Omental fat pad (tissue), 4 donors: ENCODE measurements around the gene FRMPD4. TPM values are rescaled to one million over a fixed set of nuclear protein-coding genes. Genes with fewer than 3 reads are reported as not detected.

Source experiments
- ATAC-seq: fragments of 150-250 bp; one replicate; pipeline ENCODE4 v1.9.1; 2016; ENCODE audit warnings: mild to moderate bottlenecking, moderate library complexity; ENCODE audit not compliant: low FRiP score
- DNase-seq: peaks from one replicate; pipeline ENCODE4 v3.0.0-alpha.2; 2019; ENCODE audit warnings: low spot score
- total RNA-seq, 4 donors: library from RNA; depleted of rRNA; stranded (reverse); fragments of >200 nt; gene quantifications; one replicate each; pipeline ENCODE4 v1.1.0, GENCODE V29; 2016
- TF ChIP-seq, protein P1 (sequence below), 3 donors: fragments of 450-650 bp; IDR thresholded peaks; one replicate each; pipeline ENCODE4 v1.5.1; 2016 to 2017; ENCODE audit warnings: antibody characterized with exemption in 3 of 3, mild to moderate bottlenecking in 3 of 3, moderate library complexity in 2 of 3

Gene FRMPD4
- total RNA-seq, 4 donors from 2014 or later = 0.12 to 0.47 (median 0.25) TPM

DNA sequence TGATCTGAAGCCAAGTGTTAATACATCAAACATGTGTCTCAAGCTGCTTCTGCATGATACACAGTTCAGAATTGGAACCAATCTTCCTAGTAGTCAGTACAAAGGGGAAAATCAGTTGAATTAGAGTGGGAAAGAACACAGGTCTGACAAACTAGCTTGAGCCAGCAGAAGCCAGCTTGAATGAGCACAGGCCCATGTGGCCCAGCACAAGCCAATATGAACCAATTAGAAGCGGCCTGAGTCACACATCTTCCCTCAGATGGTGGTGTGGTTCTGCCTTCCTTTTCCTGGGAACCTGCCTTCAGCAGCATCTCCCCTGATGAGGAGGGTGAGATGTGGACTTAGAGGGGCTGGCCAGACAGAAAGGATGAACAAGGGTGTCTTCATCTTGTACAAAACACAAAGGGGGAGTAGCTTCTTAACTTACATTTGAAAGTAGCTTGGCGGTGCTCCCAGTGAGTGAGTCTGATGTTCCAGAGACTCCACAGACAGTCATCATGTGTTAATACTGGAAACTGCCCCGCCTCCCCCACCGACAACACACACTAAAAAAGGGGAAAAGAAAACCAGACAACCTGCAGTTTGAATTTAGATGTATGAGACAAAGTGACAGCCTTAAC lies 72.0 kb downstream of the FRMPD4 start:
- ATAC-seq (peak; percentile 71), DNase-seq (peak; percentile 27)
- TF ChIP-seq, protein P1, sequence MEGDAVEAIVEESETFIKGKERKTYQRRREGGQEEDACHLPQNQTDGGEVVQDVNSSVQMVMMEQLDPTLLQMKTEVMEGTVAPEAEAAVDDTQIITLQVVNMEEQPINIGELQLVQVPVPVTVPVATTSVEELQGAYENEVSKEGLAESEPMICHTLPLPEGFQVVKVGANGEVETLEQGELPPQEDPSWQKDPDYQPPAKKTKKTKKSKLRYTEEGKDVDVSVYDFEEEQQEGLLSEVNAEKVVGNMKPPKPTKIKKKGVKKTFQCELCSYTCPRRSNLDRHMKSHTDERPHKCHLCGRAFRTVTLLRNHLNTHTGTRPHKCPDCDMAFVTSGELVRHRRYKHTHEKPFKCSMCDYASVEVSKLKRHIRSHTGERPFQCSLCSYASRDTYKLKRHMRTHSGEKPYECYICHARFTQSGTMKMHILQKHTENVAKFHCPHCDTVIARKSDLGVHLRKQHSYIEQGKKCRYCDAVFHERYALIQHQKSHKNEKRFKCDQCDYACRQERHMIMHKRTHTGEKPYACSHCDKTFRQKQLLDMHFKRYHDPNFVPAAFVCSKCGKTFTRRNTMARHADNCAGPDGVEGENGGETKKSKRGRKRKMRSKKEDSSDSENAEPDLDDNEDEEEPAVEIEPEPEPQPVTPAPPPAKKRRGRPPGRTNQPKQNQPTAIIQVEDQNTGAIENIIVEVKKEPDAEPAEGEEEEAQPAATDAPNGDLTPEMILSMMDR (IDR thresholded peaks at IDR 0.05) = no peak

DNA sequence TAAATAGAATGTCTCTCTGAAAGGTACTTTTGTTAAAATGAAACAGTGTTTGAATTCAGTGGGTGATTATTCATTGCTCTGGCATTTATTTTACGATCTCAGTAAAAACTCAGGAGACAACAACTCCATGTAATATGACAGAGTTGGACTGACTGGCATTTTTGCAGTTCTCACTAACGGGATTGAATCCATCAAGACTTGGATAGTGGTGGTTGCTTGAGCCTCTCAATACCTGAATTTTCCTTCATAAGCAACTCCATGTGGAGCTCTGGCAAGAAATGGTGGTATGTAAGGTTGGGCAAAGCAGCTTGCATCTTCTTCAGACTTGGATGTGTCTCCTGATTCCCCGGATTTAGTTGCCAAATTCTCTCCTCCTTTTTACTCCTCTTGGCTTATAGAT lies 72.7 kb downstream of the FRMPD4 start:
- DNase-seq = no peak
- TF ChIP-seq, protein P1 (IDR thresholded peaks at IDR 0.05) = no peak

DNA sequence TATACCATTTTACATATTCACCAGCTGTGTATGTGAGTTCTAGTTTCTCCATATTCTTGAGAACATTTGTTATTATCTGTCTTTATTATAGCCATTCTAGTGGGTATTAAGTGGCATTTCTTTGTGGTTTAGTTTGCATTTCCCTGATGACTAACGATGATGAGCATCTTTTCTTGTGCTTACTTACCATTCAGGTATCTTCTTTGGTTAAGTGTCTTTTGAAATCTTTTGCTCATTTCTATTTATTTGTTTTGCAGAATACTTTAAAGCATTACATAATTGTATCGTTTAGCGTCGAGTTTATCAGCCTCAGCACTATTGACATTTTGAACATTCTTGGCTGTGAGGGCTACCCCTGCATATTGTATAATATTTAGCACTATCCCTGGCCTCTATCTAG lies 85.4 kb downstream of the FRMPD4 start:
- no peak for DNase-seq
- TF ChIP-seq, protein P1 (IDR thresholded peaks at IDR 0.05) = no peak
- no peak for ATAC-seq

More for the DNA sequence above, 72.7 kb downstream of the FRMPD4 start:
- ATAC-seq = peak; percentile 35

DNA sequence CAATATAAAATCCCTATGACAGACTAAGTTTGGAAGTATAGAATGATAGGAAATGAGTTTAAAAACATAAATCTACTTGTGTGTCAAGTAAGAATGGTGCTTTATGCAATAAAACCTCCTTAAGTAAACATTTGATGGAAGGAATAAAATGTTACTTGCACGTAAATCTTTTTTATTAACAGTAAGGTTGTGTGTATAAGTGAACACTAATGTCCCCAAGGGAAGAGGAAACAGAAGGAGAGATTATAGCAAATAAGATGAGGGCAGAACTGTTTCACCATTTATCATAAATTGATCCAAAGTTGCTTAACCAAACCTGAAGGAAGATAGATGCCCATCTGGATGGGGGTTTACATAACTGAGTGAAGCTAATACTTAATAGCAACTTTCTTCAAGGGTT lies 86.8 kb downstream of the FRMPD4 start:
- TF ChIP-seq, protein P1 (IDR thresholded peaks at IDR 0.05) = no peak
- DNase-seq = no peak
- ATAC-seq = no peak

DNA sequence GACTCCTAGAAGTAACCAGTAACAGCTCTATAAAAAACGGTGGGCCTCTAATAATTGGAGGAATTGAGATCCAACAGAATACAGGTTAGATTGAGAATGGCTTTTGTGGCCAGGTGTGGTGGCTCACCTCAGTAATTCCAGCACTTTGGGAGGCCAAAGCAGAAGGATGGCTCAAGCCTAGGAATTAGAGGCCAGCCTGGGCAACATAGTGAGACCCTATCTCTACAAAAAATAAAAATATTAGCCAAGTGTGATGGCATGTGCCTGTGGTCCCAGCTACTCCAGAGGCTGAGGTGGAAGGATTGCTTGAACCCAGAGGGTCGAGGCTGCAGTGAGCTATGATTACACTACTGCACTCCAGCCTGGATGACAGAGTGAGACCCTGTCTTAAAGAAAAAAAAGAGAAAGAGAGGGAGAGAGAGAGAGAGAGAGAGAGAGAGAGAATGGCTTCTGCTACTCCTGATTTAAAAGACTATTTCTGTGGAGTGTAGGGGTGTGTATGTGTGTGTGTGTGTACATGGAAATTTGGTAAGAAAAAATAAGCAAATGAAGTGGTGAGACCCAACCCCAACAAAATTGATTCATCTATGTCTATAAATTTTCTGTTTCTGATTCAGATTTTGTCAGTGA lies 89.3 kb downstream of the FRMPD4 start:
- DNase-seq = no peak
- TF ChIP-seq, protein P1 (IDR thresholded peaks at IDR 0.05) = no peak
- ATAC-seq = no peak

DNA sequence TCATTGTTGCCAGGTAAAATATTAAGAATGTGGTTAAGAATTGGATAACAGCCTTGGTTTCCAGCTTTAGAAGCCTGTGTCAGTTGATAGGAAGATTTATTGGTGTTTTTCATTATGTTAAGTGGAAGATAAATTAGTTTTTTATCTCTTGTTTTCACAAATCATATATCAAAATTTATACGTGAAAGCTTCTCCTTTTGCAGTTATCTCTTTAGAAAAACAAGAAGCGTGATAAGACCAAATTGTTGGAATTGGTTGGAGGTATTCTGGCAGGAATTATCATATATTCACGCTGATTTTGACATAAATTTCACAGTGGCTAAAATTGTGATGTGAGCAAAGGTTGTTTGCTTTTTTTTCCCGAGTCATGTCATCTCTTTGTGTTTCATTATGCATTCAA lies 90.6 kb downstream of the FRMPD4 start:
- ATAC-seq (no peak), DNase-seq (no peak)
- TF ChIP-seq, protein P1 (IDR thresholded peaks at IDR 0.05) = no peak

DNA sequence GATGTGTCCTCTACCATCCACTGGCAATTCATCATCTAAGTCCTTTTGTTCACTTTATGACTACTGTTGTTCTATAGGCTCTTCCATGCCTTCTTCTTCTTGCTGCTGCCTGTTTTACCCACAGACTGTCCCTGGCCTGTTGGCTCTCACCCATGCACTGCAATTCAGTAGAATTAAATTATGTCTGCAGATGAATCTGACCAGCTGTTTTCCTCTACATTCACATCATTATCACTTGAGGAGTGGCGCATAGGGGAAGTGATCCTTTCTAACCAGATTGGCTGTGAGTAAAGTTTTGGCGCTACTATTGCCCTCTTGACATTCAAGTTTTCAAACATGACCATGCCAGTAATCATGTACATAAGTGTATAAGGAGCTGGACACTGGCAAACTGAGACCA lies 91.7 kb downstream of the FRMPD4 start:
- ATAC-seq (no peak), DNase-seq (no peak)
- TF ChIP-seq, protein P1 (IDR thresholded peaks at IDR 0.05) = no peak
